ENCODE measurements around the gene ZNRD2.

DNA sequence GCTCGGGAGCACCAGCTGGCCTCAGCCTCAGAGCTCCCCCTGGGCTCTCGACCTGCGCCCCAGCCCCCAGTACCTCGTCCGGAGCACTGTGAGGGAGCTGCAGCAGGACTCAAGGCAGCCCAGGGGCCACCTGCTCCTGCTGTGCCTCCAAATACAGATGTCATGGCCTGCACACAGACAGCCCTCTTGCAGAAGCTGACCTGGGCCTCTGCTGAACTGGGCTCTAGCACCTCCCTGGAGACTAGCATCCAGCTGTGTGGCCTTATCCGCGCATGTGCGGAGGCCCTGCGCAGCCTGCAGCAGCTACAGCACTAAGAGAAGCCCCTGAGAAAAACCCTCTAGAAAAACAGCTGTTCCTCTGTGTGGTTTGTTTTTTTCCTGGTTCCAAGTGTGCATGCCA lies 1.1 kb downstream of the ZNRD2 start:
- TF ChIP-seq, protein P1, sequence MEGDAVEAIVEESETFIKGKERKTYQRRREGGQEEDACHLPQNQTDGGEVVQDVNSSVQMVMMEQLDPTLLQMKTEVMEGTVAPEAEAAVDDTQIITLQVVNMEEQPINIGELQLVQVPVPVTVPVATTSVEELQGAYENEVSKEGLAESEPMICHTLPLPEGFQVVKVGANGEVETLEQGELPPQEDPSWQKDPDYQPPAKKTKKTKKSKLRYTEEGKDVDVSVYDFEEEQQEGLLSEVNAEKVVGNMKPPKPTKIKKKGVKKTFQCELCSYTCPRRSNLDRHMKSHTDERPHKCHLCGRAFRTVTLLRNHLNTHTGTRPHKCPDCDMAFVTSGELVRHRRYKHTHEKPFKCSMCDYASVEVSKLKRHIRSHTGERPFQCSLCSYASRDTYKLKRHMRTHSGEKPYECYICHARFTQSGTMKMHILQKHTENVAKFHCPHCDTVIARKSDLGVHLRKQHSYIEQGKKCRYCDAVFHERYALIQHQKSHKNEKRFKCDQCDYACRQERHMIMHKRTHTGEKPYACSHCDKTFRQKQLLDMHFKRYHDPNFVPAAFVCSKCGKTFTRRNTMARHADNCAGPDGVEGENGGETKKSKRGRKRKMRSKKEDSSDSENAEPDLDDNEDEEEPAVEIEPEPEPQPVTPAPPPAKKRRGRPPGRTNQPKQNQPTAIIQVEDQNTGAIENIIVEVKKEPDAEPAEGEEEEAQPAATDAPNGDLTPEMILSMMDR (IDR thresholded peaks at IDR 0.05; ENCODE audit: low read depth, low read length), result no peak
- TF ChIP-seq, protein P2, sequence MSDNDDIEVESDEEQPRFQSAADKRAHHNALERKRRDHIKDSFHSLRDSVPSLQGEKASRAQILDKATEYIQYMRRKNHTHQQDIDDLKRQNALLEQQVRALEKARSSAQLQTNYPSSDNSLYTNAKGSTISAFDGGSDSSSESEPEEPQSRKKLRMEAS (IDR thresholded peaks at IDR 0.05; ENCODE audit: low read depth, low read length), result no peak
- TF ChIP-seq POLR2A (IDR thresholded peaks at IDR 0.05; ENCODE audit: extremely low read depth, insufficient read length) (no peak), MYC (IDR thresholded peaks at IDR 0.05; ENCODE audit: low read depth, low read length) (no peak)

All from NB4 (cell line).